Activated CD8-positive, alpha-beta memory T cell treated with anti-CD3 and anti-CD28 coated beads for 4 hours (primary cell): ENCODE data around the gene EOGT.
A peak's percentile ranks its signal among the peaks of the same experiment; 100 is the strongest.

ENCODE experiments used
- DNase-seq, 2 donors: peaks; one replicate each; pipeline ENCODE4 v3.0.0-alpha.2; 2020; ENCODE audit warnings: low read depth in 2 of 2

EOGT gene

DNA sequence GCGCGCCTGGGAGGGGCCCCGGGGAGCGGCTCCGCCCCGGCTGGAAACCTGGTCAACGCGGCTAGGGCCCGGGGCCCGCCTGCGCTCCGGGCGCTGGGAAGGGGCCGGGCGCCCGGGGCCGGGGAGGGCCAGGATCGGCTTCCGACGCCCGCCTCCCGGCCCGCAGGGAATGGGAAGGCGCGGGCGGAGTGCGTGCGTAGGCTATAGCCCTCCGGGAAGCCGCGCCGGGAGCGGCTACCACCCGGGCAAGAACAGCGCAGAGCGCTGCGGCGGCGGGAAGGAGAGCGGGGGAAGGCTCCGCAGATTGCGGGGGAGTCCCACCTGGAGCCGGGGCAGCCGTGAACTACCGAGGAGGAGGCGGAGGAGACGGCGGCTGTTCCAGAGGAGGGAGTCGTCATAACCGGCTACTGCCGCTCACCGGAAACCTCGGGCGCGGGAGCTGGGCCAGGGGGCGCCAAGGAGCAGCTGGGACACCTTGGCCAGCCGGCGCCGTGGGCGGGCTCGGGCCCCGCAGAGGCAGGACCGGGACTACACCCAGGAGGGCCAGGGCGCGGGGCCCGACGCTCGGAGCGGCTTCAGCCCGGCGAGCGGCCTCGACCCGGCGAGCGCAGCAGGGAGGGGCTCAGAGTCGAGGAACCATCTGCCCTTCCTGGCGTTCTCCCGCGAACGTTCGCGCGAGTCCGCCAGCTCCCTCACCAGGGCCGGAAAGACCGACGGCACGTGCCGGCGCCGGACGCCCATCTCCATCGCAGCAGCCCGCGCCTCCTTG is at the start of gene EOGT:
Gene EOGT (minus strand): TSS at position 432 of the 769 bp plus-strand sequence. CDS start 3,838 bp downstream, outside the sequence.
- DNase-seq, result peak; percentile 53 to 57

DNA sequence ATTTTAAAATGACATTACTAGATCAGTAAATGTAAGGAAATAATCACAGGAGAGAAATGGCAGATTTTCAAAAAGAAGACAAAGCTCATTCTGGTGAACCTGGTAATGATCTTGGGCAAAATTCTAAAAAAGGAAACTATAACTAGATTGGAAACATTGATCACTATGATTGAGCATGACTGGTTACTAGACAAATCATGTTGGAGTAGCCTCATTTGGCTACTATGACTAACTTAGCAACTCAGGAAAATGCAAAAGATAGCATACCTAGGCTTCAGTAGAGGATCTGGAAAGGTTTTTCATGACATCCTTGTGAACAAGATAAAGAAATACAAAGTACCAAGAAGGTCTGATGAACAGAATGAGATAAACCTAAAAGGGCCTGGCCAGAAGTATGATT is 46.2 kb upstream of the EOGT start:
- DNase-seq, result no peak

DNA sequence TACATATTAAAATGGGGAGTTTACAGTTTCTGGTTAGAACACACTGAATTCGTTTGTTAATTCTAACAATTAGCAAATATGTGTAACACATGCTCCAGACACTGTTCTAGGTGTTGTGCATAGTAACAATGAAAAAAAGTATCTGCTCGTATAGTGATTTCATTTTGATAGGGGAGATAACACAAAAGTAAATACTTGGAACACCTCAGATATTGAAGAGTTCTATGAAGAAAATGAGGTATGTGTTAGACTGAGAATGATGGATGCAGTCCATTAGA is 45.4 kb upstream of the EOGT start:
- no peak for DNase-seq

DNA sequence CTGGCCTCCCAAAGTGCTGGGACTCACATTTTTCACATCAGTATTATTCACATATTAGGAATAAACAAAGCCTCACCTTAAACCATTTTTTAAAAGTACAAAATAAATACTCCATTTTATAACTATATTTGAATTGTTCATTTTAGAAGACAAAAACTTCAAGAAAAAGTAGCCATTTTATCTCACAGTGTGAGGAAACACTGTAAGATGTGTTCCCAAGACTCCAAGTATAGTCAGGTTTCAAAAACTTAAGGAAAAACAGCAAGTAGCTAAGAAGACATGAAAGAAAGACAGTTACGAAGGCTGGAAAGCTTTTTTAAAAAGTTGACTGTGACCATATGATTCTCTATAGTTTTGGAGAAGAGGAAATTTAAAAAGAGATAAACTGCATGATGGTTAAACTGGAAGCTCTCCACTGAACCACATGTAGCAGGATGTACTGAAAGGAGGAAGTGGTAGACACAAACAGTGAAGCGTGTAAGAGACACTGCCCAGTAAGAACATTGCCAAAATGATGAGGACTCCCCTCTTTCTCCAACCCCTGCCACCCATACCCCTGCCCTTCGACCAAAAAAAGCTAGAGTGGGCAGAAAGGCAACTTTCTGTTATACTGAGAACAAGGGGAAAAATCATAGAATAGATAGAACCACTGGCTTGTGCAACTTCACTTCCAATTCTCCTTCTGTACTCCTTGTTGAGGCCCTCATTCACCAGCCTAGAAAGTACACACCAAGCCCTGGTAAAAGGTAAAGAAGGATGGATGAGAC is 44.9 kb upstream of the EOGT start:
- no peak for DNase-seq

DNA sequence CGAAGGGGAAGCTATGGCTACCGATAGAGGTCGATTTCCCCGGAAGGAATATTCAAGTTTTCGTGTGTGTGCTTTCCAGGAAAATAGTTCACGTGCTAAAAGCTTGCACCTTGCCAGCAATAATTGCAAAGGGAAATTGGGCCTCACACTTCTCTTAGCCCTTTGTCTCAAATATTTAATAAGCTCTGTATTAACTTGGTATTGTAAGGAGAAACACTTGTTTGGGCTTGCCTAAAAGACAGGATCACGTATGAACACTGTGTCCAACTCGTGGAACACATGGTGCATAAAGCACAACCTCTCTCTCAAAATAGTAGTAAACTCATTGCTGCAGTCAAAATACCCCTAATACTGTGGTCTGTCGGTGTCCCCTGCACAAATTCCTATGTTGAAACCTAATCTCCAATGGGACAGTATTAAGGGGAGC is 39.0 kb upstream of the EOGT start:
- no peak for DNase-seq

DNA sequence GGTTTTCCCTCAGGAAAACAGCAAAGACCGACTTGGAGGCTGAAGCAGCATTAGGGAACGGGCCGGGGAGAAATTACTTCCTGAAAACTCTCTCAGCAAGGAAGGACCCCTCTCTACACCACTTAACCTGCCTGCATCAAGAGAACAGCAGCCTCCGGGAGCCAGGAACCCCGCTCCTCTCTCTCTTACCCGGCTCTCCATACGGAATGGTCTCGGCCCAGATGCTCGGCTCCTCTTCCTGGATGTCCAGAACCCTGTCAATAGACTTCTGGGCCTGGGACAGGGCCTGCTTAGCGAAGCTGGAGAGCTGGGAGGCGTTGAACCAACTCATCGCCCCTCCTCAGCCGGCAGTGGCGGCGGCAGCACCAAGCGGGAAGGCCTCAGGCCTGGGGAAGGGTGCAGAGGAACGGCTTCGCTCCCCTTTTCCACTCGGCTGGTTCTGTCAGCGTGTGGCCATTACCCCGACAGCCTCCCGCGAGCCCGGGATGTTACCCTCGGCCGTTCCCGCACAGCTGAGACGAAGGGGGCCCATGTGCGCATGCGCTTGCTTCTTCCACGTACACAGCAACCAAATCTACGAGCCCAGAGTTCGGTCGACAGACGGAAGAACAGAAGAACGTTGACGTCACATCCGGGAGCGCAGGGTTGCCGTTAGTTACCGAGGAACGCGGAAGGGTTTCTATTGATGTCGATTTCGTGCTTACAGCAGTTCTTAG is 38.4 kb upstream of the EOGT start, which contains the start of gene TMF1:
Gene TMF1 (minus strand): TSS at position 578 of the 716 bp plus-strand sequence. CDS start 247 bp downstream, at position 331.
- DNase-seq, result peak; percentile 96

DNA sequence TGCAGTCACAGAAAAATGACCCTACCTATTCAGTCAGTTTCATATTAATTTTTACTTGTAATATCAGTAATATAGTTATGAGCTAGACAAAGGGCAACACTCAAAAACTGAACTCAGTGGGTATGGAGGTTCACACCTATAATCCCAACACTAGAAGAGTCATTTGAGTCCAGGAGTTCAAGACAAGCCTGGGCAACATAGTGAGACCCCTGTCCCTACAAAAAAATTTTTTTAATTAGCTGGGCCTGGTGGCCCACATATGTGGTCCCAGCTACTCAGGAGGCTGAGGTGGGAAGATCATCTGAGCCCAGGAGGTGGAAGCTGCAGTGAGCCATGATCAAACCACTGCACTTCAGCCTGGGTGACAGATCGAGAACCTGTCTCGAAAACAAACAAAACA is 35.5 kb upstream of the EOGT start:
- DNase-seq, result no peak

DNA sequence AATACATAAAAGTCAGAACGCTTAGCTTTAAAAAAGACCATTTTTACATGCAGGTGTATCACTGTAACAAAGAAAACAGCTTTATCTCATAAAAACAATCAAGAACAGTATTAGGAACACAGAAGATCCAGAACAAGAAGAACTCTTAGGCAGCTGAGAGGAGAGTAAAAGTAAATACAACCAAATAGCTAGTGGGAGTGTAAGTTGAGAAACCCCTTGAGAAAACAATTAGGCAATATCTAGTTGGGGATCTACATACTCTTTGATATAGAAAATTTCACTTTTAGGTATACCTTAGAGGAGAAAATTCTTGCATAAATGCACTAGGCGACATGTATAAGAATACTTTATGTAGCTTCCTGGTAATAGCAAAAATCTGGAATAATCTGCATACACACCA is 31.1 kb upstream of the EOGT start:
- DNase-seq, result no peak

DNA sequence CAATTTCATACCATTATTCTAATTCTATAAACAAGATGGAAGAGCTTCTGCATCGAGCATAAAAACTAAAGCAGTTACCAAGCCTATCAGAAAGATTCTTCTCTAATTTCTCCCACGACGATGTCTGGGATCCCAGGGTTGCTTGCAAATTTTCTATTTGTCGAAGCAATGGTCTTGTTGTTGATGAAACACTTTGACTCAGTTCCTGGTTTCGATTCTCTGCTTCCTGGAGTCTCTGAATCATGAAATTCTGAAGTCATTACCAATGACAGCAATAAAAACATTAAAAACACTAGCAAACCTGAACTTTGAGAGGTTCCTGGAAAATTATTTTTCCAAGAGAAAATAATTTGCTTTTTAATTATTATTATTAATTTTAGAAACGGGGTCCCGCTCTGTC is 20.0 kb upstream of the EOGT start:
- DNase-seq, result no peak

DNA sequence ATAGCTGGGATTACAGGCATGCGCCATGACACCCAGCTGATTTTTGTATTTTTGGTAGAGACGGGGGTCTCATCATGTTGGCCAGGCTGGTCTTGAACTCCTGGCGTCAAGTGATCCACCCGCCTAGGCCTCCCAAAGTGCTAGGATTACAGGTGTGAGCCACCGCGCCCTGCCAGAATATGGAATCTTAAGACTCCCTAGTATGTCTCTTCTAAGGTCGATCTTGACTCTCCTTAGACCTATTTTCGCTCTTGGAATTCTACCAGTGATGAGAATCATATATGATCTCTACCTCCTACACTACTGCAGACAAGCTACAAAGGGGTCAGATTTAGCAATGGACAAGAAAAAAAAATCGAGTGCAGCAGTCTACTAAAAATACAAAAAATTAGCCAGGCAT is 19.3 kb upstream of the EOGT start:
- DNase-seq, result no peak

DNA sequence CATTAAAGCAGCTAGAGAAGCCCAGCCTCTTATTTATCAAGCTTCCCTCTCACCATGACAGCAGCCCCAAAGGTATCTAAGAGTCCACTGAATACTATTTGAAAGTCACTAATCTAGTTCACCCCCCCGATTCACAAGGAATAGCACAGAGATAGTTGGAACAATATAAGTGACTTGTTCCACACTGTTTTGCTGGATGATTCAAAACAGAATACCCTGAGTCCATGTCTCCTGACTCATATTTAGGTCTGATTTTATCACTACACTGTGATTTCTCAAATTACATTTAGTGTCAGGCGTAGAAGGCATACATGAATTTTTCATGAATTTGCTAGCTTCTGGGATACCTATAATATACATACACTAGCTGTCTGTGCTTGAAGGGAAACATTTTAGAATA is 18.7 kb upstream of the EOGT start:
- DNase-seq, result no peak

DNA sequence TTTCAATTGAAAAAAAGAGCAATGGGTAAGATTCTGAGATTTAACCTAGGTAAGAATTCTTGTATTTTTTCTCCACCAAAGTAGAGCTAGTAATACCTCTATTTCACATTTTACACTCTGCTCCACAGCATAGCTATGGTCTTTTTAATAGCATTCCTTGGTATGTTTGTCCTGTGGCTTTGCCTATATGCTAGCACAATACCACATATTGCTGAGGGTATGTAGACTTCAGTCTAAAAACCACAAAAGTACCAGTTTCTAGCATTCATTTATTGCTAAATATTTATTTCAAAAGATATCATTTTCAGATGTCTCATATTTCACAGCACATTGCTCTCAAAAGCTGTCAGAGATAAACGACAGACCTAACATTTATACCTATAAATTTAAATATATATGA is 18.2 kb upstream of the EOGT start:
- no peak for DNase-seq

DNA sequence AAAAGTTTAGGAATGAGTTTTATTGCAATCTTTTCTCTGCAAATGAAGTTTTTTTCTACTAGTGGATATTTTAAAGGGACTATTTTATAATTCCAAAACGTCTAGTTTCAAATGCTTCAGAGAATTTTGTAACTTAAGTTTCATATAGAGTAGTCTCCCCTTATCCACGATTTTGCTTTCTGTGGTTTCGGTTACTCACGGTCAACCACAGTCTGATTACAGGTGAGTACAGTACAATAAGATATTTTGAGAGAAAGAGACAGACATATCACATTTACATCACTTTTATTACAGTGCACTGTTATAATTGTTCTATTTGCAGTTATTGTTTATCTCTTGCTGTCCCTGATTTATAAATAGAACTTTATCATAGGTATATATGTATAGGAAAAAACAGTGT is 7.4 kb upstream of the EOGT start:
- no peak for DNase-seq

DNA sequence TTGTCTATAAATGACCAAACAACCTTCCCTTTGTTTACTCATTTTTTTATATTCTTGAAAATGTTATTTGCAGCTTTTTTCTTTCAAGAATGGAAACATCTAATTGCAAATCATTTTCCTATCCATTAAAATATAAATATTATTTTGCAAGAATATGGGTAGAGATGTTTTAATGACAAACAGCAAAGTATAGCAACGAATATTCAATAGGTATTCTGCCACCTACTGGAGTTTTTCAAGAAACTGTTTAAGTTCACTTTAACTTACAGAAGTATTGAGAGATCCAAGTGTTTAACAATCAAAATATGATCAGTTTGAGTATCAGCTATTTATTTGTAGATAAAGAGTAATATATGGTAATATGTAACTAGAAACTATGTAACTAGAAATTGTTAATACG is 6.9 kb upstream of the EOGT start:
- DNase-seq, result no peak

DNA sequence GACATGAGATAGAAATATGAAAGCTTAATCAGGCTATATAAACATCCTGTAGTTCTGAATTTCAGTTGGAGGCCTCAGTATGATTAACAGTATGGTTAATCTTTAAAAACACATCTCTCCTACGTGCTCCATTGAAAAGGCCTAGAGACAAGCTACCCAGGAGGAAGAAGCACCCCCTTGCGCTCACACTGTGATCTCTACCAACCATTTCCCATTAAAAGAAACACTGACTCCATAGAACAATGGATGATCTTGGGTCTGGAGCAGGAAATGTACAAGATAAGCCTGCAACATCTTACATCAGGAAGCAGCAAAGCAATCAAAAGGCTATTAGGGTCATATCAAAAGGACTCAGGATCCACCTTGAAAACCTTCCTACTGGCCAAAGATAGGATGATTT is 3.4 kb upstream of the EOGT start:
- DNase-seq, result no peak

DNA sequence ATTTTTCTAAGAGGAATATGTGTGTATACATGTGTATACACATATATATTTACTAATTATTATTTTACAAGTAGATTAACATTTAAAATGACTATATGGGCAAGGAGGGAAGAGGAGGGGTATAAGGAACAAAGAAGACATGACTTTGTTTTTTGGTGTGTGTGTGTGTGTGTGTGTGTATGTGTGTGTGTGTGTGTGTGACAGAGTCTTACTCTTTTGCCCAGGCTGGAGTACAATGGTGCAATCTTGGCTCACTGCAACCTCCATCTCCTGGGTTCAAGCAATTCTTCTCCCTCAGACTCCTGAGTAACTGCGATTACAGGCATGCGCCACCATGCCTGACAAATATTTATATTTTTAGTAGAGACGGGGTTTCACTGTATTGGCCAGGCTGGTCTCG is 2.6 kb upstream of the EOGT start:
- no peak for DNase-seq

DNA sequence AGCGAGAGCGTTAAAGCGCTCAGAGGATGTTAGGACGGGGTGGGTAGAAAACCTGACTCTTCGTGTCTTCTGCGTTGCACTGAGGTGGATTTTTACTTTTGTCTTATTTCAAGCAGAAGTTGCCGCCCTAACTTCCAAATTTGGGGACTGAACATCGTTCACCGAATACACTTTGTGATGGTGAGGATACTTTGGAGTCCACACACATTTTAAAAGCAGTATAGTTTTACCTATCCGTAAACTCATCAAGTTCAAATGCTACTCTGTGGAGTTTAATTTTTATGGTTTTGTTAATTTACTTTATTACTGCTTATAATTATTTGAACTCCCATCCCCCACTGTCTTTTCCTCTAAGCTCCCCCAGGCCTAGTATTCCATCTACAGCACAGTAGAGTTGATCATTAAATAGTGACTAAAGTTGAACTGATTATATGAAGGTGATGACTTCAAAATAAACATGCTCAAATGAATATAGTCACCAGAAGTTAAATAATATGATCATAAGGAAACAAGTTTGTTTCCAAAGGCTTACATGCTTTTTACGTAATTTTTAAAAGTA is 617 bp upstream of the EOGT start:
- no peak for DNase-seq

DNA sequence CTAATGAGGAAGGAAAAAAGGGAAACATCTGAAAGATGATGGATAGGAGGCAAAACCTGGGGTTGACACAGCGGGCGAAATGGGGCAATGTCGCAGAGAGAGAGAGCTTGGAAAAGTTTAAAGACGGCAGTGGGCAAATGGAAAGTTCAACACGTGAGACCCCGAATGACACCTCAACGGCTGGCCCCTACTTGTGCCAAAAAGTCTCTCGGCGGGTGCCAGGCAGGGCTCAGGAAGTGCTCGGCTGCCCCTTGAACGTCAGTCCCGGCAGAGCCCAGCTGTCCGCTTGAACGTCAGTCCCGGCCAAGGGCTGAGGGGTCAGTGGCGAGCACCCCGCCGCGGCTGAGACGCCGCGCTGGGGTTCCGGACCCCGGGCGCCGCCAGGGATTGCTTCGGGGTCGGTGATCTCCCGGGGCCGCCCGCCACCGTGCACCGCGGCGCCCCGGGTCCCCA is 658 bp downstream of the EOGT start:
- no peak for DNase-seq

DNA sequence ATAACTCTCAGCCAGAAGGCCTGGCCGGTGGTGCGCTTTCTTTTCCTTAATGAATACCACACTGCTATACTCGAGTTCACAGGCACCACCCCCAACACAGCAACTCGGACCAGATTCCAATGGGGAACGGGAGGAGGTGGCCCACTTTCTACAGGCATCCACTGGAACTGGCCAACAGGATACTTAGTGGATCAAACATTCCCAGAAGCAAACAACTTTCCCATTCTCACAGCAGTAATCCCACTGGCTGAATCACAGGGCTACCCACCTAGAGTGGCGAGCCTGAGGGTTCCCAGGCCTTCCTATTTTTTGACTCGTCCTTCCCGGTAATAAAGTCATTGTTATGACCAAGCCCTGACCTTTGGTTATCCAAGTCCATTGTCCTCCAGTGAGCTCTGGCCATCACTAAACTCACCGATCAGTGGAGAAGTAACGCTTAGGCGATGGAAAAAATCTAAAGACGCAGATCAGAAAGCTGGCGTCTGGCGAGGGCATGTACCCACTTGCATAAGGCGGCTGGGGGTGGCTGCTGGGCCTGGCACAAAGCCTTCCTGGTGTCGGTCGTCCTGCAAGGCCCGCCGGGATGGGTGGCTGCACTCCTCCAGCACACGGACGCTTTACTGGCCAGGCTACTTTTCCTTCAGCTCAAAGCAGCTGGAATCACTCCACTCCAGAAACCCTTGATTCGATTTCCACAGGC is 1.2 kb downstream of the EOGT start:
- no peak for DNase-seq

DNA sequence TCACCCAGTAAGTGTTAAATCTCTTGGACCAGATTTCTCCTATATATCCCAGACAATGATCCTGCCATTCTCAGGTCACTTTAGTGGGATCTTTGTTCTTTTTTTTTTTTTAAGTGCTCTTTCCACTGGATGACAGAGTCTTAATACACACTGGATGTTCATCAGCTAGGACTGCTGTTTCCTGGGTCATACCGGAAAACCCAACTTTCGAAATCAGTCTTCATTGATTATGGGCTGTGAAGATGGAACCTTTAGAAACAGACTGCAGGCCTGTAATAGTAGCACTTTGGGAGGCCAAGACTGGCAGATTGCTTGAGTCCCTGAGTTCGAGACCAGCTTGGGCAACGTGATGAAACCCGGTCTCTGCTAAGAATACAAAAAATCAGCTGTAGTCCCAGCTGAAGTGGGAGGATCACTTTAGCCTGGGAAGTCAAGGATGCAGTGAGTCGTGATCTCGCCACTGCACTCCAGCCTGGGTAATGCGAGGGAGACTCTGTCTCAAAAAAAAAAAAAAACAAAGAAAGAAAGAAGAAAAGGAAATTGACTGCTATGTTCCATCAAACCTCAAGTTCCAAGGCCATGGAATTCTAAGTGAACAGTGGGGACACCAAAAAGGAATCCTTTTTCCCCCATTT is 2.3 kb downstream of the EOGT start:
- DNase-seq, result no peak
